GM19463 (cell line): ENCODE measurements around the gene BEAN1.

ENCODE experiments used
- ATAC-seq: cut with Tn5 transposase; IDR thresholded peaks from one replicate; pipeline ENCODE4 v1.9.1; 2021; ENCODE audit warnings: mild to moderate bottlenecking, moderate library complexity; ENCODE audit not compliant: unreplicated experiment

Gene BEAN1

GRCh38 chr16:66468321-66468965 lies 41.3 kb downstream of the BEAN1 start:
- ATAC-seq, result no peak

- ATAC-seq, result no peak
Measured at GRCh38 chr16:66469291-66469946, 42.3 kb downstream of the BEAN1 start.

- no peak for ATAC-seq
Measured at GRCh38 chr16:66469947-66470546, 43.0 kb downstream of the BEAN1 start.

- ATAC-seq, result no peak
Measured at GRCh38 chr16:66470556-66470955, 43.5 kb downstream of the BEAN1 start.

- no peak for ATAC-seq
Measured at GRCh38 chr16:66471264-66471663, 44.2 kb downstream of the BEAN1 start.

GRCh38 chr16:66471716-66472393 lies 44.8 kb downstream of the BEAN1 start:
- ATAC-seq, result no peak

GRCh38 chr16:66473051-66473571 lies 46.0 kb downstream of the BEAN1 start:
- no peak for ATAC-seq

- ATAC-seq, result no peak
Measured at GRCh38 chr16:66473654-66474519, 46.8 kb downstream of the BEAN1 start.

- ATAC-seq, result peak; percentile 90
Measured at GRCh38 chr16:66474750-66475199, 47.7 kb downstream of the BEAN1 start.

GRCh38 chr16:66475232-66475631 lies 48.1 kb downstream of the BEAN1 start:
- ATAC-seq, result no peak

GRCh38 chr16:66476328-66477027 lies 49.4 kb downstream of the BEAN1 start:
- no peak for ATAC-seq

GRCh38 chr16:66477028-66477515 lies 50.0 kb downstream of the BEAN1 start:
- no peak for ATAC-seq

- peak; percentile 55 for ATAC-seq
Measured at GRCh38 chr16:66478733-66479511, 51.8 kb downstream of the BEAN1 start.

- no peak for ATAC-seq
Measured at GRCh38 chr16:66479661-66480264, 52.7 kb downstream of the BEAN1 start.

- ATAC-seq, result no peak
Measured at GRCh38 chr16:66480265-66481080, 53.4 kb downstream of the BEAN1 start.

GRCh38 chr16:66481081-66481942 lies 54.2 kb downstream of the BEAN1 start:
- no peak for ATAC-seq

GRCh38 chr16:66481943-66482390 lies 54.9 kb downstream of the BEAN1 start:
- no peak for ATAC-seq
